B cell (primary cell): ENCODE measurements around the gene BAZ2B. TPM values are rescaled to one million over a fixed set of nuclear protein-coding genes. Genes with fewer than 3 reads are reported as not detected.

Experiments used
- ATAC-seq: fragments of 200-7000 bp; cut with Tn5 transposase; one replicate; pipeline ENCODE4 v1.10.0; 2021; ENCODE audit warnings: low read depth, mild to moderate bottlenecking, moderate number of reproducible peaks, moderate library complexity
- CTCF ChIA-PET: fragments of 350-600 bp; sonication (Branson Sonifier 250); formaldehyde crosslinking; loops from one replicate; lab custom pipeline; 2021; ENCODE audit warnings: antibody characterized with exemption, inconsistent platforms; lab: Charles Lee
- POLR2A ChIA-PET: fragments of 350-600 bp; sonication (Branson Sonifier 250); formaldehyde crosslinking; loops from one replicate; lab custom pipeline; 2021; ENCODE audit warnings: antibody characterized with exemption; lab: Charles Lee
- DNase-seq: peaks from one replicate; pipeline ENCODE4 v3.0.0; 2013
- H2AFZ ChIP-seq: 2 replicates; pipeline ENCODE4 v1.6.1; 2012; ENCODE audit warnings: mild to moderate bottlenecking, low read depth, low read length; ENCODE audit not compliant: insufficient read depth, poor library complexity, severe bottlenecking
- H3K27ac ChIP-seq, 2 donors: 1 replicate in 1 of 2; 2 replicates in 1 of 2; pipeline ENCODE4 v1.5.1; 2012 to 2013; ENCODE audit warnings: low read length in 2 of 2, mild to moderate bottlenecking in 2 of 2, moderate library complexity in 1 of 2
- H3K27me3 ChIP-seq, 4 experiments: fragments of 200-600 bp in 1 of 4; sonication (generic) in 1 of 4; replicated peaks in 1 of 4; 1 replicate in 2 of 4; 2 replicates in 2 of 4; pipeline versions ENCODE4 v1.6.1 to v1.7.0; 2013 to 2016; ENCODE audit warnings: low read length in 3 of 4, mild to moderate bottlenecking in 2 of 4, mixed read lengths in 1 of 4, moderate library complexity in 1 of 4; ENCODE audit not compliant: insufficient read depth in 4 of 4, control insufficient read depth in 3 of 4; ENCODE audit errors: control extremely low read depth in 1 of 4
- H3K36me3 ChIP-seq, 2 experiments: replicated peaks in 1 of 2; 1 replicate in 1 of 2; 2 replicates in 1 of 2; pipeline versions ENCODE4 v1.6.1 to v1.7.1; 2013; ENCODE audit warnings: low read length in 1 of 2; ENCODE audit not compliant: insufficient read depth in 2 of 2, control insufficient read depth in 1 of 2; ENCODE audit errors: control extremely low read depth in 1 of 2, extremely low read depth in 1 of 2
- H3K4me1 ChIP-seq, 2 donors: fragments of 200-600 bp in 1 of 2; sonication (generic) in 1 of 2; 1 replicate in 1 of 2; 2 replicates in 1 of 2; pipeline versions ENCODE4 v1.5.1 to v1.6.1; 2013 to 2017; ENCODE audit warnings: low read length in 2 of 2; ENCODE audit not compliant: control insufficient read depth in 2 of 2, insufficient read depth in 2 of 2
- H3K4me2 ChIP-seq: replicated peaks from 2 replicates; pipeline ENCODE3; 2012; ENCODE audit warnings: mild to moderate bottlenecking, low read depth, low read length; ENCODE audit not compliant: poor library complexity, severe bottlenecking
- H3K4me3 ChIP-seq, 5 experiments: fragments of 200-600 bp in 1 of 5; sonication (generic) in 1 of 5; 1 replicate in 3 of 5; 2 replicates in 2 of 5; pipeline versions ENCODE4 v1.5.1 to v1.7.0; 2011 to 2016; ENCODE audit warnings: low read length in 4 of 5, mild to moderate bottlenecking in 4 of 5, low read depth in 2 of 5, control low read depth in 1 of 5, moderate library complexity in 1 of 5; ENCODE audit not compliant: insufficient read depth in 1 of 5; ENCODE audit errors: control extremely low read depth in 1 of 5, extremely low read depth in 1 of 5
- H3K79me2 ChIP-seq: fragments of 200-600 bp; sonication (generic); one replicate; pipeline ENCODE4 v1.6.0; 2016; ENCODE audit warnings: low read length; ENCODE audit not compliant: control insufficient read depth, insufficient read depth
- H3K9ac ChIP-seq: fragments of 200-600 bp; sonication (generic); 2 replicates; pipeline ENCODE4 v1.6.1; 2017; ENCODE audit warnings: mild to moderate bottlenecking, low read length, moderate library complexity
- H3K9me3 ChIP-seq, 3 donors: one replicate each; pipeline versions ENCODE4 v1.6.1 to v1.7.1; 2013; ENCODE audit warnings: low read length in 2 of 3; ENCODE audit not compliant: control insufficient read depth in 2 of 3, insufficient read depth in 1 of 3; ENCODE audit errors: control extremely low read depth in 1 of 3
- H4K20me1 ChIP-seq: 2 replicates; pipeline ENCODE4 v1.6.0; 2012; ENCODE audit warnings: mild to moderate bottlenecking, low read length; ENCODE audit not compliant: insufficient read depth, control insufficient read depth, poor library complexity, severe bottlenecking
- H3K27ac Mint-ChIP-seq: one replicate; pipeline ENCODE4 v1.8.0; 2021; ENCODE audit warnings: mixed read lengths
- H3K27me3 Mint-ChIP-seq: one replicate; pipeline ENCODE4 v1.8.0; 2021; ENCODE audit warnings: mixed read lengths
- H3K4me1 Mint-ChIP-seq: one replicate; pipeline ENCODE4 v1.8.0; 2021; ENCODE audit warnings: mixed read lengths
- H3K4me3 Mint-ChIP-seq: one replicate; pipeline ENCODE4 v1.8.0; 2021; ENCODE audit warnings: mixed read lengths
- H3K9me3 Mint-ChIP-seq: one replicate; pipeline ENCODE4 v1.8.0; 2022; ENCODE audit warnings: mixed read lengths; ENCODE audit not compliant: insufficient read depth
- EZH2 ChIP-seq: IDR thresholded peaks from 2 replicates; pipeline ENCODE4 v1.6.1; 2012; ENCODE audit warnings: borderline replicate concordance, low read depth, mild to moderate bottlenecking, moderate library complexity, low read length; ENCODE audit not compliant: insufficient read depth, poor library complexity, severe bottlenecking
- WGBS: methylation state at CpG from one replicate; pipeline ENCODE4 v1.1.5; 2013; ENCODE audit warnings: missing lambda C conversion rate; ENCODE audit not compliant: insufficient coverage; 5-methylcytosine and 5-hydroxymethylcytosine counted together
- intact Hi-C: fragments of 100-400 bp; cut with micrococcal nuclease; formaldehyde crosslinking; loops from one replicate; pipeline ENCODE4 v1.10.0; 2022
- polyA plus RNA-seq: library from polyadenylated mRNA; depleted of rRNA; stranded (reverse); fragments of >200 nt; gene quantifications from 2 replicates; pipeline ENCODE4 v1.2.3, GENCODE V29; 2012
- total RNA-seq, 2 donors: library from RNA; stranded (reverse); fragments of 120-200 nt in 1 of 2; gene quantifications; 1 replicate in 1 of 2; 2 replicates in 1 of 2; pipeline versions ENCODE4 v1.2.3 to v1.2.4, GENCODE V29; 2013 to 2022
- TF ChIP-seq, protein P1 (sequence below): fragments of 200-600 bp; IDR thresholded peaks from one replicate; pipeline ENCODE4 v1.8.0; 2022; ENCODE audit warnings: antibody characterized with exemption, mild to moderate bottlenecking

Gene BAZ2B
- total and polyA plus RNA-seq, 2 donors (not counting 1 experiment from before 2014, with no cell fraction given): 8.6 to 42.3 TPM

DNA sequence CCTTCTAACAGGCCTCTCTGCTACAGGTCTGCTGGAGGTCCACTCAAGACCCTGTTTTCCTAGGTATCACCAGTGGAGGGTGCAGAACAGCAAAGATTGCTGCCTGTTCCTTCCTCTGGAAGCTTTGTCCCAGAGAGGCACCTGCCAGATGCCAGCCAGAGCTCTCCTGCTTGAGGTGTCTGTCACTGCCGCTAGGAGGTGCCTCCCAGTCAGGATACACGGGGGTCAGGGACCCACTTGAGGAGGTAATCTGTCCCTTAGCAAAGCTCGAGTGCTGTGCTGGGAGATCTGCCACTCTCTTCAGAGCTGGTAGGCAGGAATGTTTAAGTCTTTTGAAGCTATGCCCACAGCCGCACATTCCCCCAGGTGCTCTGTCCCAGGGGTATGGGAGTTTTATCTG, 140.6 kb downstream of the BAZ2B start:
- ATAC-seq: no peak
- Mint-ChIP-seq H3K9me3 (no peaks in the 10 kb centered on the region), H3K27me3 (no peaks in the 10 kb centered on the region), H3K27ac (no peak overlapping the region), H3K4me1 (no peaks in the 10 kb centered on the region), H3K4me3 (no peak overlapping the region)
- 100% methylated on average over 3 of the region's 4 CpGs for WGBS
- Histone ChIP-seq H3K27ac (no peak overlapping the region), H2AFZ (no peak overlapping the region), H3K9ac (no peak overlapping the region), H4K20me1 (no peaks in the 10 kb centered on the region), H3K9me3 (peaks cover 0 to 2% (median 0%) of the 10 kb centered on the region in 3 donors), H3K27me3 (no peaks in the 10 kb centered on the region), H3K36me3 (peaks cover 5 to 9% of the 10 kb centered on the region in 2 experiments), H3K4me2 (no peak overlapping the region), H3K4me1 (no peaks in the 10 kb centered on the region), H3K79me2 (no peaks in the 10 kb centered on the region), H3K4me3 (no peak overlapping the region)
- intact Hi-C loops: no loop called here
- ChIA-PET POLR2A (no interaction called here), CTCF (no interaction called here)
- TF ChIP-seq, protein P1, sequence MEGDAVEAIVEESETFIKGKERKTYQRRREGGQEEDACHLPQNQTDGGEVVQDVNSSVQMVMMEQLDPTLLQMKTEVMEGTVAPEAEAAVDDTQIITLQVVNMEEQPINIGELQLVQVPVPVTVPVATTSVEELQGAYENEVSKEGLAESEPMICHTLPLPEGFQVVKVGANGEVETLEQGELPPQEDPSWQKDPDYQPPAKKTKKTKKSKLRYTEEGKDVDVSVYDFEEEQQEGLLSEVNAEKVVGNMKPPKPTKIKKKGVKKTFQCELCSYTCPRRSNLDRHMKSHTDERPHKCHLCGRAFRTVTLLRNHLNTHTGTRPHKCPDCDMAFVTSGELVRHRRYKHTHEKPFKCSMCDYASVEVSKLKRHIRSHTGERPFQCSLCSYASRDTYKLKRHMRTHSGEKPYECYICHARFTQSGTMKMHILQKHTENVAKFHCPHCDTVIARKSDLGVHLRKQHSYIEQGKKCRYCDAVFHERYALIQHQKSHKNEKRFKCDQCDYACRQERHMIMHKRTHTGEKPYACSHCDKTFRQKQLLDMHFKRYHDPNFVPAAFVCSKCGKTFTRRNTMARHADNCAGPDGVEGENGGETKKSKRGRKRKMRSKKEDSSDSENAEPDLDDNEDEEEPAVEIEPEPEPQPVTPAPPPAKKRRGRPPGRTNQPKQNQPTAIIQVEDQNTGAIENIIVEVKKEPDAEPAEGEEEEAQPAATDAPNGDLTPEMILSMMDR: no peak
- no peak for TF ChIP-seq EZH2
- no peak for DNase-seq

GRCh38 chr2:159471340-159471739, 145.0 kb downstream of the BAZ2B start:
- DNase-seq (no peak), ATAC-seq (no peak)
- Histone ChIP-seq H3K27ac (no peak overlapping the region), H3K4me2 (no peak overlapping the region), H3K36me3 (peaks cover 2 to 6% of the 10 kb centered on the region in 2 experiments), H3K27me3 (no peaks in the 10 kb centered on the region), H3K4me1 (no peaks in the 10 kb centered on the region), H4K20me1 (no peaks in the 10 kb centered on the region), H3K9ac (no peak overlapping the region), H2AFZ (no peak overlapping the region), H3K4me3 (no peak overlapping the region), H3K9me3 (peaks cover 0 to 11% (median 0%) of the 10 kb centered on the region in 3 donors), H3K79me2 (peaks cover 9% of the 10 kb centered on the region)
- POLR2A ChIA-PET: no interaction called here
- intact Hi-C loops: no loop called here
- 100% methylated on average over 1 of the region's 2 CpGs for WGBS
- Mint-ChIP-seq H3K4me3 (no peak overlapping the region), H3K27me3 (no peaks in the 10 kb centered on the region), H3K27ac (no peak overlapping the region), H3K4me1 (peaks cover 9% of the 10 kb centered on the region), H3K9me3 (no peaks in the 10 kb centered on the region)
- TF ChIP-seq, protein P1: no peak
- TF ChIP-seq EZH2: no peak
- CTCF ChIA-PET: no interaction called here
